ENCODE results near the gene RIT2.
"Not testable (repeated sequence)": the region's sequence is repeated elsewhere in the genome, so short reads cannot be mapped to it uniquely, and the experiment has no call there.

The RIT2 gene

GRCh38 chr18:42821492-42821891 lies 294.0 kb downstream of the RIT2 start:
- no peak for DNase-seq

GRCh38 chr18:42814618-42815017 lies 300.9 kb downstream of the RIT2 start:
- DNase-seq = no peak

DNA sequence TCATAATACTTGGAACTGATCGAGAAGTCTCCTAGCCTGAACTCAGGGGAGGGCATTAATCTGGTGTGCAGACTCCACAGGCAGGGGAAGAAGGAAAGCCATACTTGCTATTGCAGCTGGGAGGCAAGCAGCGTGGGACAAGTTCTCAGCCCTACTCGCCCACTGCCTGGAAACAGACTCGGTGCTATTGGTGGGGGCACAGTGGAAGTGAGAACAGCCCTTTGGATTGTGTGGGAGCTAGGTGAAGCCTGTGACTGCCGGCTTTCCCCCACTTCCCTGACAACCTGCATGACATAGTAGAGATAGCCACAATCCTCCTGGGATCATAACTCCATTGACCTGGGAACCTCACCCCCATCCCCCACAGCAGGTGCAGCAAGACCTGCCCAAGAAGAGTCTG lies 301.3 kb downstream of the RIT2 start:
- DNase-seq = no peak

DNA sequence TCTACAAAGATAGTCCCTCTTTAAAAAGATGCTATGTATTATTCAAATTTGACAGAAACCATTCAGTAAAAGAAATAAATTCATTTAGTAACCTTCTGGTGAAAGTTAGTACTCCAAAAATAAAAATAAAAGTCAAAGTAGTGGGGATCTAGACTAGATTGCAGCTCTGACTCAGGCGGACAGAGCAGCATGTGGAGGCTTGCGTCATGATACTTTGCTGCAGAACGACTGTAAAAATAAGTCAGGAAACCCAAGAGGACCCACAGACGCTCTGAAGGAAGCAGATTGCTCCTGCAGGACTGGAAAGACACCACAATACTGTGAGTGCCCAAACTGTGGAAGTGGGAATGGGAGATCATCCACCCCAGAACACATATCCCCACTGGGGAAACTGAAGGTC lies 301.9 kb downstream of the RIT2 start:
- DNase-seq = no peak

GRCh38 chr18:42807887-42808286 lies 307.6 kb downstream of the RIT2 start:
- DNase-seq = no peak

DNA sequence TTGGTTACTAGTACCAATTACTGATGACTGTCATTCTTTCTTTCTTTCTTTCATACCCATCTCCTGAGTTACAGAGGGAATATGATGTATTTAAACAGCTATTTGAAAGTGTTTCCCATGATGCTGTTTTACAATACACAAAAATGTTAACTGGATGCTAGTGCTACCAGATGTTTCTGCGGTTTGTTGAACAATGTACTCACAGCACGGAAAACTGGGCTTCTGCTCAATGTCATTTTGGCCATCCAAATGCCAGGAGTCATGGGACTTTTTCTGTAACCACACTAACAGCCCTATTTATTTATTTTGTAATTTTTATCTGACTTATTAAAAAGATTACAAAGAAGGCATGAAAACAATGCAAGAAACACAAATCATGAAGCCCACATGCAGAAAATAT lies 313.8 kb downstream of the RIT2 start:
- DNase-seq = no peak

GRCh38 chr18:42798606-42799170 lies 316.8 kb downstream of the RIT2 start:
- no peak for DNase-seq

DNA sequence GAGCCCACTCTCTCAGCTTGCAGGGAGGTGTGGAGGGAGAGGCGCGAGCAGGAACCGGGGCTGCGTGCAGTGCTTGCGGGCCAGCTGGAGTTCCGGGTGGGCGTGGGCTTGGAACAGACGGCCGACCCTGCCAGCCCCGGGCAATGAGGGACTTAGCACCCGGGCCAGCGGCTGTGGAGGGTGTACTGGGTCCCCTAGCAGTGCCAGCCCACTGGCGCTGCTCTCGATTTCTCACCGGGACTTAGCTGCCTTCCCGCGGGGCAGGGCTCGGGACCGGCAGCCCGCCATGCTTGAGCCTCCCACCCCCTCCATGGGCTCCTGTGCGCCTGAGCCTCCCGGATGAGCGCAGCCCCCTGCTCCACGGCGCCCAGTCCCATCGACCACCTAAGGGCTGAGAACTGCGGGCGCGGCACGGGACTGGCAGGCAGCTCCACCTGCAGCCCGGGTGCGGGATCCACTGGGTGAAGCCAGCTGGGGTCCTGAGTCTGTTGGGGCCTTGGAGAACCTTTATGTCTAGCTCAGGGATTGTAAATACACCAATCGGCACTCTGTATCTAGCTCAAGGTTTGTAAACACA lies 320.2 kb downstream of the RIT2 start:
- not testable (repeated sequence) for DNase-seq

GRCh38 chr18:42792731-42793130 lies 322.8 kb downstream of the RIT2 start:
- DNase-seq = no peak

- no peak for DNase-seq
These were observed 330.9 kb downstream of the RIT2 start for GRCh38 chr18:42784632-42785031.

DNA sequence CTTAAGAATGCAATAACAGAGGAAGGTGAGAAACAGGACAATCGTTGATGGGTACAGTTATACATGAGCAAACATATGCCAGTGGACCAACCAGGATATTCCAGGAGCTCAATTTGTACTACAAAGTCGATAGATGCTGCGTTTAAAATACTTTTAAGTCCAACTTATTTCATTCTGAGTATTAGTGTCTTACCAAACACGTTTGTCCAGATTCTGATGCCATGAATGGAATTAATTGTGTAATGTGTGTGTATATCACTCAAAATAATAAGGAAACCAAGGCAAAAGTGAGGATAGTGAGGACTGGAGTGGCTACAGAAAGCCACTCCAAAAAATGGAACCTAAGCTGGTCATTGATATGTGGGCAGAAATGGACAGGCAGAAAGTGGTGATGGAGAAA lies 332.6 kb downstream of the RIT2 start:
- DNase-seq = no peak

GRCh38 chr18:42781298-42781815 lies 334.1 kb downstream of the RIT2 start:
- no peak for DNase-seq

- no peak for DNase-seq
These were observed 335.3 kb downstream of the RIT2 start for GRCh38 chr18:42780171-42780570.

GRCh38 chr18:42778445-42779042 lies 336.9 kb downstream of the RIT2 start:
- no peak for DNase-seq

DNA sequence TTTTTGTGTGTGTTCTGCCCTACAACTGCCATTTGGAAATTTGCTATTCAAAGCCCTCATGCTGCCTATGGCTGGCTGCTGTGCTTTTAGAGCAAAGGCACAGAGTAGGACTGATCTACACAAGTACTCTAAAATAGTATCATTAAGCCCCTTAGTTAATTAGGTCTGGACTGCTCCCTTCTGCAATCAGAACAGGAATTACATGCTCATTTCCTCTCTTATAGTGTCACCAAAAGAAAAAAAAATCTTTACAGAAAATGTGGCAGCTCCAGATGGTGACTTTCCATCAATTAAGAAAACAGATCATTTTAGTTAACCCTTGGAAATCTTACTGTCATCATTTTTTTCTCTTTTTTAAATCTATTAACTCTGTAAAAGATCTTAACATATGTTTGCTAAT lies 337.5 kb downstream of the RIT2 start:
- no peak for DNase-seq

DNA sequence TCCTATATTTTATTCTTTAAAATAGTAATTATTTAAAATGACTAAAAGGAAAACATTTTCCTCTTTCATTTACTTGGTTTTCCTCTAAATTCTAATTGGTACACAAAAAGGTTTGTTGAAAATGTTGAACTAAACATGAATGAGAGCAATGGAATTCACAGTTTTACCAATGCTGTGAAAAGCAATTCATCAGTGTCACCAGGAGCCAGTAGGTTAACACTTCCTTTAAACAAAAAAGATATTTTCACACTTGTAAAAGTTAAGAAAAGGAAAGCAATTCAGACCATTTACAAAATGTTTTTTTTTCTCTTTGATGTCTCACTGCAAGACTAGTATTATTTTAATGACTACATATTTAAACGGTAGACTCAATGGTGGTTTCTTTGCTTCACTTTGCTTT lies 341.6 kb downstream of the RIT2 start:
- DNase-seq = no peak

DNA sequence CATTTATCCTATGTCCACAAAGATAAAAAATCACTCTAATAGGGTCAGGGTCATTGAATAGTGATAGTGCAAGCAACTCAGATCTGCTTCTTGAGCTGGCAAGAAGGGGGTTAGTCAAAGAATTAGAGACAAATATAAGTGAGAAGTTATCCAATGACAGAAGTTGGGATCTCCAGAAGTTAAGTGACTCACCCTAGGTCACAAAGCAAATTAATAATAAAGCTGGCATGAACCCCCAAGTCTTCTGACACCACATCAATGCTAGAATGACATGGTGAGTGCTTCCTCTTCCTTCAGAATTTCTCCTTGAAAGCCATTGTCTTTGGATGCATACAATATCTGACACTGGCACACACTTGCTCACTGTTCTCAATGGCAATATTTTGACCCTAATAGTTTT lies 343.5 kb downstream of the RIT2 start:
- no peak for DNase-seq

- DNase-seq = no peak
These were observed 350.2 kb downstream of the RIT2 start for GRCh38 chr18:42765302-42765701.

GRCh38 chr18:42760290-42760689 lies 355.2 kb downstream of the RIT2 start:
- DNase-seq = no peak

- DNase-seq = no peak
These were observed 356.6 kb downstream of the RIT2 start for GRCh38 chr18:42758852-42759251.

DNA sequence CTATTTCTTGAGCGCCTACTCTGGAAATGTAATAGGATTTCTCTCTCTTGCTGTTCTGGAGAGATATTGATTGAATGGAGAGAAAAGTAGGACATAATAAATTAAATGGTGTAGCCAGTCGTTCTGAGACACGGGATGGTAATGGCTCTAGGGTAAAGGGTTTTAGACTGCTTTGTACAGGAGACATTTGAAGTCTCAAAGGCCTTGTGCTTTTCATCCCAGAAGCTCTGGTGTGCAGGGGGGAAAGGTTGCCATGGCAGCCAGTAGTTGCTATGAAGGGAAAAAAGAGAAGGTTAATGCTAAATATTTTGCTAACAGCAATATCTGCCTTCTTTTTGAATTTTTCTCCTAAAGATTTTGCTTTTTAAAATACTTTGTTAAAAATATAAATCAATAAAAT lies 359.3 kb downstream of the RIT2 start:
- no peak for DNase-seq

DNA sequence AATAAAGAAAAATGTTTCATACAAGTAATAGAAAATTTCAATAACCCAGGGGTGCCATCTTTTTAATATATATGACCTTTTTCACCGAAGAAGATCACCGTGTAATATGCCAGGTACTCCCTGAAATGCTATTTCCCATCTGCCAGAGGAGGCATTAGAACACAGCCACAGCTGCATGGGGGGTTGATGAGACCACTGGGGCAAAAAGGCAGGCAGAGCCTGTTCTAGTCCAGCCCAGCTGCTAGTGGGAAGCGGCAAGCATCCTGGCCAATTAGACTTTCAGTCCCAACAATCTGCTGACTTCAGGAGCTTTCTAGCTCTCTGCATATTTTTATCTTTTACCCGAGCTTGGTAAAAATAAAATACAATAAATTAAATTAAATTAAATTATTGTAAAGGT lies 362.6 kb downstream of the RIT2 start:
- no peak for DNase-seq

DNA sequence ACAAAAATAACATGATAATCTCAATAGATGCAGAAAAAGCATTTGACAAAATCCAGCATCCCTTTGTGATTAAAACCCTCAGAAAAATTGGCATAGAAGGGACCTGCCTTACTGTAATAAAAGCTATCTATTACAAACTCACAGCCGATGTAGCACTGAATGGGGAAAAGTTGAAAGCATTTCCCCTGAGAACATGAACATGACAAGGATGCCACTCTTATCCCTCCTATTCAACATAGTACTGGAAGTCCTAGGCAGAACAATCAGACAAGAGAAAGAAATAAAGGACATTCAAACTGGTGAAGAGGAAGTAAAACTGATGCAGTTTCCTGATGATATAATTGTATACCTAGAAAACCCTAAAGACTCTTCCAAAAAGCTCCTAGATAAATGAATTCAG lies 368.7 kb downstream of the RIT2 start:
- DNase-seq = no peak

GRCh38 chr18:42745931-42746330 lies 369.6 kb downstream of the RIT2 start:
- DNase-seq = no peak

DNA sequence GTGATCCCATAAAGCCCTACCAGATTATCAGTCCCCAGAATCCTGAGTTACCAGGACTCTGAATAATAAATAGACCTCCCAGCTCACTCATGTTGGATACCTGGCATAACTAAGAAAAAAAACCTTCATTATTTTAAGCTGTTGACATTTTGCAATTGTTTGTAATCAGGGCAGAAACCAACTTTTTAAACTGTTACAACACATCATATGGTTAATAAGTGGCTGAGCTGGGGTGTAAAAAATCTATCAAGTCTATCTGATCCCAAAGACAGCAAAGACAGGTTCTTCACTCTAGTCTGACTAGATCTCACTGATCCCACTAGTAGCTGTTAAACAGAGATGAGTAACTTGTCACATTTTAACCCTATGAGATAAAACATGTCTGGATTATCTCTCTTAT lies 370.3 kb downstream of the RIT2 start:
- DNase-seq = no peak

Data from CD4-positive, alpha-beta T cell treated with Interferon gamma for 1 hour (primary cell).